Dermis blood vessel endothelial cell (primary cell): ENCODE data around the gene KDM1B. TPM values are rescaled to one million over a fixed set of nuclear protein-coding genes. Genes with fewer than 3 reads are reported as not detected.
A peak's percentile ranks its signal among the peaks of the same experiment; 100 is the strongest.
"Not testable (repeated sequence)": the region's sequence is repeated elsewhere in the genome, so short reads cannot be mapped to it uniquely, and the experiment has no call there.

Experiments
- DNase-seq: peaks from one replicate; pipeline ENCODE4 v3.0.0; 2010
- total RNA-seq: library from RNA; depleted of rRNA; stranded (reverse); fragments of >200 nt; gene quantifications from 2 replicates; pipeline ENCODE4 v1.2.3, GENCODE V29; 2014

Gene KDM1B
- total RNA-seq, 1 donor from 2014 or later, result 9.7 TPM

- no peak for DNase-seq
Measured at GRCh38 chr6:18151801-18152200, 3.4 kb upstream of the KDM1B start.

GRCh38 chr6:18153311-18153703 is 1.9 kb upstream of the KDM1B start:
- no peak for DNase-seq

GRCh38 chr6:18154507-18155149 is 594 bp upstream of the KDM1B start, which contains the start of gene TPMT:
Gene TPMT (minus strand): TSS chr6:18155077. CDS start chr6:18149127, 5,950 bp downstream.
- DNase-seq, result no peak

DNA sequence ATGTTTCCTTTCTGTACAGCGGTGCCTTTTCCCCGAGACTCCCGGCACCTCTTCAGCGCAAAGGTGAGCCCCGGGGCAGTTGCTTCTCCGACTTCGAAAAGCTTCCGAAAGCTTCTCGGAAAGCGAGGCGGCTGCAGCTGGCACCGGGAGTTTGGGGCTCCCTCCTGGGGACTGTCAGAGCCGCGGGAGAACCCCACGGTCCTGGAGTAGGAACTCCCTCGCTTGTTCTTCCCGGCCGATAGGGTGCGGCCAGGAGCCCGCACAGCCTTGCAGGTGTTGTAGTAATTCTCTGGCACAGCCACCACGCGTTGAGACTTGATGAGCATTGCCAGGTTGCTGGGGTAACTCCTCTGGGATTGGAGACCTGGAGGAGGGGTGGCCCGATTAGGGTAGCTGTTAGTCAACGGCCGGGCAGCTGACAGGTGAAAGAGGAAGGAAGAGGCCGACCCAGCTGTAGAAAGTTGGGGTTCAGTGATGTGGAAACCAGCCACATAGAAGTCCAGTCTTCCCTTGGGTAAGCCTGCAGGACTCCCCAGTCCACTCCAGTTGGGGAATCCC is 721 bp downstream of the KDM1B start:
- peak; percentile 61 for DNase-seq

DNA sequence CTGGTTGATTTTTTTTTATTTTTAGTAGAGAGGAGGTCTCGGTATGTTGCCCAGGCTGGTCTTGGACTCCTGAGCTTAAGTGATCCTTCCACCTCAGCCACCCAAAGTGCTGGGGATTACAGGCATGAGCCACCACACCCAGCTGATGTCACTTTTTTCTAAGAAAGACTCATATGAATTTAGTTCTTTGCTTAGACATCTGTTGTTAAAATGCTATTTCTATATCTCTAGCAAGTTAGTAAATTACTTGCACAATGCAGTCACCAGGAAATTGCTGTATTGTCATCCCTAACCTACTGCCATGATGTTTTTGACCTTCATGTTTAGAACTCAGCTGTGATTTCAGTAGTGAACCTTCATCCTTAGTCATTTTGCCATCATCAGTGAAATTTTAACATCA is 5.7 kb downstream of the KDM1B start:
- DNase-seq, result no peak

GRCh38 chr6:18161431-18161830 is 6.2 kb downstream of the KDM1B start:
- DNase-seq, result no peak

- DNase-seq, result no peak
Measured at GRCh38 chr6:18162401-18162800, 7.2 kb downstream of the KDM1B start.

DNA sequence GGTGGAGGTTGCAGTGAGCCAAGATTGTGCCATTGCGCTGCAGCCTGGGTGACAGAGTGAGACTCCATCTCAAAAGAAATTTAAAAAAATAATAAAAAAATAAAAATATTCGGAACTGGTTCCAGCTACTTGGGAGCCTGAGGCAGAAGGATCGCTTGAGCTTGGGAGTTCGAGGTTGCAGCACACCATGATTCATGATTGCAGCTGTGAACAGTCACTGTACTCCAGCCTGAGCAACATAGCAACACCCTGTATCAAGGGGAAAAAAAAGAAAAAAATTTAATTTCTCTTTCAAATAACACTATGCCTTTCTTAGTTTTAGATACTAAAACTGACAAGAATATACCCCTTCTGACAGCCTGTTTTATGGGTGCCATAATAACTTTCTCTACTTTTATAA is 10.5 kb downstream of the KDM1B start:
- DNase-seq, result no peak

GRCh38 chr6:18166312-18167036 is 11.3 kb downstream of the KDM1B start:
- DNase-seq, result no peak

DNA sequence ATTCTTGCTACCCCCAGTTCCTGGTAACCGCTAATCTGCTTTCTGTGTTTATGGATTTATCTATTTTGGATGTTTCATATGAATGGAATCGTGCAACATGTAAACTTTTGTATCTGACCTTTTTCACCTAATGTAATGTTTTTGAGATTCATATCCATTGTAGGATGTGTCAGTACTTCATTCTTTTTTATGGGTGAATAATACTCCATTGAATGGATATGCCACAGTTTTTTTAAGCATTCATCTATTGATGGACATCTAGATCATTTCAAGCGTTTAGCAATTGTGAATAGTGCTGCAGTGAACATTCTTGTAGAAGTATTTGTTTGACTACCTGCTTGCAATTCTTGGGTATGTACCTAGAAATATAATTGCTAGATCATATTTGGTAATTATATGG is 13.0 kb downstream of the KDM1B start:
- DNase-seq, result no peak

DNA sequence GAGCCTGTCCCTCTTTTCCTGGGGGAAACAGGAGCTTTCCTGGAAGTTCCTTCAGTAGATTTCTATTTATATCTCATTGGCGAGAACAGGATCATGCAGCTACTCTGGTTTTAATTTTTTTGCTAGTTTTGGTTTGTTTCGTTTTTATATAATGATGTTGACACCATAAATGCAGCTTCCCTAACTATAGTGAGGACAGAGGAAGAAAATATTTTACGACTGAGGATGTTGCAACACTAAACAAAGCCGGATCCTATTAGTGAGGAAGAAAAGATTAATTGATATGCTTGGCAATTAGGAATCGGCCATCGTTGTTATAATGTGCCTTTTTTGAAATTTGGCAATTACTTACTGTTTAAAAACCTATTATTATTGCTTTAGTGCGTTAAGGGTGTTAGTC is 16.6 kb downstream of the KDM1B start:
- DNase-seq, result no peak

GRCh38 chr6:18176198-18176597 is 21.0 kb downstream of the KDM1B start:
- not testable (repeated sequence) for DNase-seq

- no peak for DNase-seq
Measured at GRCh38 chr6:18177286-18177965, 22.2 kb downstream of the KDM1B start.

- no peak for DNase-seq
Measured at GRCh38 chr6:18178960-18179615, 23.9 kb downstream of the KDM1B start.

- DNase-seq, result no peak
Measured at GRCh38 chr6:18179770-18180356, 24.6 kb downstream of the KDM1B start.

GRCh38 chr6:18182568-18182967 is 27.3 kb downstream of the KDM1B start:
- no peak for DNase-seq

DNA sequence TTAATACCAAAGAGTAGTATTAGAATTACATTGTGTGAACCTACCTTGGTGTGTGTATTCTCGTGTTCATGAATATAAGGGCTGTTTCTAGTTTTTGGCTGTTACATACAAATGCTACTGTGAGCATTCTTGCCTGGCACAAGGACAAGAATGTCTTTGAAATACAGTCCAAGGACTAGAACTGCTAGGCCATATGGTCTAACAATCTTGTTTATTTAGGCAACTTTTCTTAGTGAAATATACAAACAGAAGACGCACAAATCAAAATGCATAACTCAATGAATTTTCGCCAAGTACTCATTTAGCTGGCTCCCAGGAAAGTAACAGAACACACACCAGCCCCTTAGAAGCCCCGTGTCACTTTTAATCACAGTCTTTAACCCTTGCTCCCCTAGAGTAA is 28.5 kb downstream of the KDM1B start:
- no peak for DNase-seq

DNA sequence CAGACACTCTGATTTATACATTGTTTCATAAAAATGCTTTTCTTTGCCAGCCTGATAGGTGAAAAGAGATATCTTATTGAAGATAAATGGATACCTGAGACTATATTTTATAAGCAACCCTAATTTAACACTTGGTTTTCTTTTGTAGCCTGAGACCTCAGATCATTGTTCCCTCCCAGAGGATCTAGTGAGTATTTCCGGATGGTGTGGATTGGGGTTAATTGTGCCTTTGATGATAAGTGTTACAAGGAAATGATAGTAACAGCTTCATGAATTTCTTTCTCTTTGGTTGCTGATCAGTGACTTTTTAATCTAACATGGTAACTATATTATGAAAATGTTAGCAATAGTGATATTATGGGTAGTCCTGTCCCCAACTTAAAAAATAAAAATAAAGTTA is 30.4 kb downstream of the KDM1B start:
- peak; percentile 14 for DNase-seq

- DNase-seq, result peak; percentile 40
Measured at GRCh38 chr6:18186033-18186432, 30.8 kb downstream of the KDM1B start.

DNA sequence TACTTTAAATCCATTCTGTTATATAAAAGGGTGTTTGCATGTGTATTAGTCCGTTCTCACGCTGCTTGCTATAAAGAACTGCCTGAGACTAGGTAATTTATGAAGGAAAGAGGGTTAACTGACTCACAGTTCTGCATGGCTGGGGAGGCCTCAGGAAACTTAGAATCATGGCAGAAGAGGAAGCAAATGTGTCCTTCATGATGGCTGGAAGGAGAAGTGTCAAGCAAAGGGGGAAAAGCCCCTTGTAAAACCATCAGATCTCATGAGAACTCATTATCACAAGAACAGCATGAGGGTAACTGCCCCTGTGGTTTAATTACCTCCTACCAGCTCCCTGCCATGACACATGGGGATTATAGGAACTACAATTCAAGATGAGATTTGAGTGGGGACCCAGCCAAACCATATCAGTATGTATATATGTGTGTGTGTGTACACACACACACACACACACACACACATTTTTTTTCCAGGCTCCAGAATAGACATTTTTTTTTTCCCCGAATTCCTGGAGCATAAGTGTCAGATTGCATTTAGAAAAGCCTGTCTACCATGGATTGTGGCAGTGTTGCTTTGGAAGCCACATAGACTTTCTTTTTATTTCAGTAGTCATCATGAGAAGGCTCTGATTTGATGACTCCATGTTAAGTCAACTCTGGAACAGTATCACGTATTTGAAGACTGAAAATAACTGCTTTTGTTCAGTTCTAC is 31.5 kb downstream of the KDM1B start:
- DNase-seq, result no peak

GRCh38 chr6:18187701-18188100 is 32.5 kb downstream of the KDM1B start:
- no peak for DNase-seq

DNA sequence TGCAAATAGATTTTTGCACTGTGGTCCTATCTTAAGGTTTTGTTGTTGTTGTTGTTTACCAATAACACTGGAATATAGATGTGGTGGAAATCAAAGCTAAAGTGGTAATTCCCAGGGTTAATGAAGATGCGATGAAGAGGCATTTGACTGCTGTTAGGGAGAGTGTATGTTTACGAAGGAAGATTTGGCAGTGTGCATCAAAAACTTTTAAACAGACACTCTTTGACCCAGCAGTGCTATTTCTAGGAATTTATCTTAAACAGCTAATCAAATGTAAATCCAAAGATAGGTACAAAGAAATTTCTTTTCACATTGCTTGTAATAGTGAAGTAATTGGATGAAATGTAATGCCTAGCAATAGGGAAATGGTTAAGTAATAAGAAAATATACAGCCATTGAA is 34.0 kb downstream of the KDM1B start:
- DNase-seq, result no peak
